A673 (cell line): ENCODE data around the gene CCNB1. TPM values are rescaled to one million over a fixed set of nuclear protein-coding genes. Genes with fewer than 3 reads are reported as not detected.
"Not testable (repeated sequence)": the region's sequence is repeated elsewhere in the genome, so short reads cannot be mapped to it uniquely, and the experiment has no call there.

Source experiments
- BruUV-seq: library from RNA; stranded (reverse); fragments of 400-500 nt; replicated peaks from 2 replicates; lab custom pipeline; 2021; lab: Mats Ljungman, UMichigan
- CTCF ChIA-PET: fragments of 300-600 bp; sonication (Branson Sonifier 250); formaldehyde crosslinking; loops from one replicate; lab custom pipeline; 2022; ENCODE audit warnings: antibody characterized with exemption; lab: Charles Lee
- POLR2A ChIA-PET: fragments of 300-600 bp; sonication (Branson Sonifier 250); formaldehyde crosslinking; loops from one replicate; lab custom pipeline; 2022; ENCODE audit warnings: antibody characterized with exemption; ENCODE audit not compliant: low non-redundant PET; lab: Charles Lee
- DNase-seq: peaks from one replicate; pipeline ENCODE4 v3.0.0-alpha.2; 2015; ENCODE audit warnings: low spot score
- H3K27ac ChIP-seq: fragments of 200-600 bp; sonication (generic); 2 replicates; pipeline ENCODE4 v1.5.1; 2016; ENCODE audit warnings: mixed run types, low read depth, mild to moderate bottlenecking, mixed read lengths, antibody characterized with exemption, low read length; ENCODE audit not compliant: poor library complexity, severe bottlenecking
- H3K27me3 ChIP-seq: fragments of 200-600 bp; sonication (generic); replicated peaks from 2 replicates; pipeline ENCODE4 v1.6.1; 2017; ENCODE audit warnings: mixed run types, low read depth, mild to moderate bottlenecking, mixed read lengths, antibody characterized with exemption, low read length; ENCODE audit not compliant: insufficient read depth, poor library complexity
- H3K36me3 ChIP-seq: fragments of 200-600 bp; sonication (generic); 2 replicates; pipeline ENCODE4 v1.6.1; 2016; ENCODE audit warnings: mixed run types, mild to moderate bottlenecking, mixed read lengths, antibody characterized with exemption, low read length; ENCODE audit not compliant: insufficient read depth, poor library complexity, severe bottlenecking
- H3K4me1 ChIP-seq: fragments of 200-600 bp; sonication (generic); 2 replicates; pipeline ENCODE4 v1.6.1; 2017; ENCODE audit warnings: mixed run types, mild to moderate bottlenecking, mixed read lengths, antibody characterized with exemption, low read length; ENCODE audit not compliant: insufficient read depth, poor library complexity, severe bottlenecking
- H3K4me3 ChIP-seq: fragments of 200-600 bp; sonication (generic); 2 replicates; pipeline ENCODE4 v1.5.1; 2016; ENCODE audit warnings: low read depth, mixed run types, mild to moderate bottlenecking, mixed read lengths, low read length; ENCODE audit not compliant: poor library complexity, severe bottlenecking
- H3K9me3 ChIP-seq: fragments of 200-600 bp; sonication (generic); 2 replicates; pipeline ENCODE4 v1.6.1; 2016; ENCODE audit warnings: mixed run types, low read depth, mild to moderate bottlenecking, mixed read lengths, antibody characterized with exemption, low read length; ENCODE audit not compliant: poor library complexity, severe bottlenecking
- CTCF ChIP-seq: fragments of 300-800, 200-600 bp; sonication (generic); conservative IDR thresholded peaks from 2 replicates; pipeline ENCODE4 v1.5.1; 2017; ENCODE audit warnings: low read depth, mild to moderate bottlenecking, antibody characterized with exemption, low read length, moderate library complexity, mixed read lengths
- EZH2 ChIP-seq: fragments of 200-600 bp; sonication (generic); IDR thresholded peaks from 2 replicates; pipeline ENCODE4 v1.6.1; 2017; ENCODE audit warnings: borderline replicate concordance, low read depth, mild to moderate bottlenecking, mixed read lengths, antibody characterized with exemption, low read length; ENCODE audit not compliant: poor library complexity, severe bottlenecking
- intact Hi-C: fragments of 100-400 bp; cut with micrococcal nuclease; formaldehyde crosslinking; loops from one replicate; pipeline ENCODE4 v1.10.0; 2022; ENCODE audit not compliant: unreplicated experiment
- total RNA-seq: library from RNA; stranded (reverse); gene quantifications from 2 replicates; pipeline ENCODE4 v1.2.3, GENCODE V29; 2021

Gene CCNB1
- total RNA-seq, 1 experiment from 2014 or later: 444 TPM

- intact Hi-C loops: no loop called here
- no peaks in the 10 kb centered on the region for H3K4me1 ChIP-seq
- peaks cover 29% of the 10 kb centered on the region for H3K36me3 ChIP-seq
- no peak overlapping the region for H3K4me3 ChIP-seq
- no peaks in the 10 kb centered on the region for H3K27me3 ChIP-seq
- POLR2A ChIA-PET: no interaction called here
- no TSS peak for BruUV-seq
- no peak for TF ChIP-seq CTCF
- TF ChIP-seq EZH2: no peak
- H3K9me3 ChIP-seq: no peaks in the 10 kb centered on the region
- CTCF ChIA-PET: no interaction called here
- no peak overlapping the region for H3K27ac ChIP-seq
- DNase-seq: no peak
These were observed 35.6 kb upstream of the CCNB1 start for GRCh38 chr5:69131304-69131703.

GRCh38 chr5:69134126-69134525 lies 32.8 kb upstream of the CCNB1 start:
- BruUV-seq: no TSS peak

GRCh38 chr5:69136293-69136692 lies 30.7 kb upstream of the CCNB1 start:
- Histone ChIP-seq H3K9me3 (peaks cover 10% of the 10 kb centered on the region), H3K4me3 (no peak overlapping the region), H3K27ac (no peak overlapping the region), H3K4me1 (no peaks in the 10 kb centered on the region), H3K36me3 (no peaks in the 10 kb centered on the region), H3K27me3 (no peaks in the 10 kb centered on the region)
- DNase-seq: no peak
- no TSS peak for BruUV-seq
- ChIA-PET POLR2A (no interaction called here), CTCF (no interaction called here)
- TF ChIP-seq EZH2 (no peak), CTCF (no peak)
- intact Hi-C loops: no loop called here

More at GRCh38 chr5:69134126-69134525, 32.8 kb upstream of the CCNB1 start:
- no peaks in the 10 kb centered on the region for H3K9me3 ChIP-seq
- H3K27ac ChIP-seq: no peak overlapping the region
- H3K36me3 ChIP-seq: peaks cover 13% of the 10 kb centered on the region
- CTCF ChIA-PET: no interaction called here
- TF ChIP-seq CTCF (no peak), EZH2 (no peak)
- no peaks in the 10 kb centered on the region for H3K27me3 ChIP-seq
- POLR2A ChIA-PET: no interaction called here
- intact Hi-C loops: no loop called here
- H3K4me1 ChIP-seq: no peaks in the 10 kb centered on the region
- no peak overlapping the region for H3K4me3 ChIP-seq
- no peak for DNase-seq

GRCh38 chr5:69137208-69137607 lies 29.7 kb upstream of the CCNB1 start:
- H3K27me3 ChIP-seq, H3K4me3 ChIP-seq, H3K4me1 ChIP-seq, H3K27ac ChIP-seq, BruUV-seq, DNase-seq, H3K36me3 ChIP-seq, POLR2A ChIA-PET, CTCF ChIA-PET, intact Hi-C loops: not testable (repeated sequence)
- peaks cover 11% of the 10 kb centered on the region for H3K9me3 ChIP-seq
